Endothelial cell of umbilical vein (primary cell): ENCODE data around the gene PCED1B. TPM values are rescaled to one million over a fixed set of nuclear protein-coding genes. Genes with fewer than 3 reads are reported as not detected.
A peak's percentile ranks its signal among the peaks of the same experiment; 100 is the strongest.

Source experiments
- BruUV-seq: library from RNA; stranded (reverse); fragments of 400-500 nt; replicated peaks from 2 replicates; lab custom pipeline; 2021; lab: Mats Ljungman, UMichigan
- CTCF ChIA-PET: fragments of 300-600, 350-600 bp; sonication (Branson Sonifier 250); formaldehyde crosslinking; loops from one replicate; lab custom pipeline; 2021; ENCODE audit warnings: antibody characterized with exemption, inconsistent platforms; lab: Charles Lee
- POLR2A ChIA-PET: fragments of 300-600, 350-600 bp; sonication (Branson Sonifier 250); formaldehyde crosslinking; loops from one replicate; lab custom pipeline; 2021; ENCODE audit warnings: antibody characterized with exemption, inconsistent platforms; lab: Charles Lee
- DNase-seq: peaks from one replicate; pipeline ENCODE4 v3.0.0-alpha.2; 2011; ENCODE audit warnings: low read depth, low spot score
- FAIRE-seq: peaks from 2 replicates; lab custom pipeline; 2011; peaks lifted over from hg19 to GRCh38; lab: Jason Lieb, UNC
- H2AFZ ChIP-seq: 2 replicates; pipeline ENCODE4 v1.6.0; 2012; ENCODE audit warnings: low read depth, low read length, control low read depth, inconsistent platforms
- H3K27ac ChIP-seq: 2 replicates; pipeline ENCODE4 v1.5.1; 2011; ENCODE audit warnings: low read depth, mild to moderate bottlenecking, control low read depth, low read length, moderate library complexity; ENCODE audit not compliant: insufficient read depth
- H3K27me3 ChIP-seq, 2 experiments: 2 replicates each; pipeline versions ENCODE4 v1.6.0 to v1.6.1; 2011; ENCODE audit warnings: low read length in 2 of 2, mixed read lengths in 1 of 2; ENCODE audit not compliant: control insufficient read depth in 2 of 2, insufficient read depth in 2 of 2
- H3K36me3 ChIP-seq, 2 experiments: 2 replicates in 1 of 2; 3 replicates in 1 of 2; pipeline ENCODE4 v1.5.1; 2011; ENCODE audit warnings: low read length in 2 of 2, mild to moderate bottlenecking in 1 of 2, moderate library complexity in 1 of 2; ENCODE audit not compliant: control insufficient read depth in 2 of 2, insufficient read depth in 2 of 2; ENCODE audit errors: extremely low read depth in 1 of 2
- H3K4me1 ChIP-seq: 3 replicates; pipeline ENCODE4 v1.5.1; 2011; ENCODE audit warnings: mild to moderate bottlenecking, low read length; ENCODE audit not compliant: control insufficient read depth, insufficient read depth; ENCODE audit errors: extremely low read depth
- H3K4me2 ChIP-seq: 2 replicates; pipeline ENCODE4 v1.6.1; 2011; ENCODE audit warnings: low read length, control low read depth, mixed read lengths; ENCODE audit not compliant: insufficient read depth
- H3K4me3 ChIP-seq, 3 experiments: fragments of 200-600 bp in 1 of 3; sonication (generic), shearing (Covaris generic) in 1 of 3; replicated peaks in 1 of 3; 2 replicates each; pipeline ENCODE4 v1.5.1; 2011 to 2016; ENCODE audit warnings: control low read depth in 3 of 3, low read length in 3 of 3, mild to moderate bottlenecking in 2 of 3, inconsistent platforms in 1 of 3, low read depth in 1 of 3, moderate library complexity in 1 of 3; ENCODE audit not compliant: insufficient read depth in 1 of 3
- H3K79me2 ChIP-seq: 2 replicates; pipeline ENCODE4 v1.6.0; 2012; ENCODE audit warnings: low read length, inconsistent platforms; ENCODE audit not compliant: control insufficient read depth, insufficient read depth
- H3K9ac ChIP-seq: replicated peaks from 2 replicates; pipeline ENCODE3; 2011; ENCODE audit warnings: low read length, control low read depth; ENCODE audit not compliant: insufficient read depth; ENCODE audit errors: extremely low read depth
- H3K9me1 ChIP-seq: replicated peaks from 3 replicates; pipeline ENCODE4 v1.6.0; 2011; ENCODE audit warnings: mild to moderate bottlenecking, low read length; ENCODE audit not compliant: control insufficient read depth, insufficient read depth; ENCODE audit errors: extremely low read depth
- H3K9me3 ChIP-seq: replicated peaks from 2 replicates; pipeline ENCODE4 v1.5.1; 2012; ENCODE audit warnings: low read length, inconsistent platforms; ENCODE audit not compliant: control insufficient read depth, insufficient read depth
- H4K20me1 ChIP-seq: replicated peaks from 2 replicates; pipeline ENCODE3; 2011; ENCODE audit warnings: mild to moderate bottlenecking, low read length; ENCODE audit not compliant: control insufficient read depth, insufficient read depth; ENCODE audit errors: extremely low read depth
- CTCF ChIP-seq, 2 donors: IDR thresholded peaks; 1 replicate in 1 of 2; 2 replicates in 1 of 2; pipeline ENCODE4 v1.5.1; 2011; ENCODE audit warnings: low read length in 2 of 2, mild to moderate bottlenecking in 2 of 2, moderate library complexity in 2 of 2, control low read depth in 1 of 2, inconsistent platforms in 1 of 2, low read depth in 1 of 2; ENCODE audit not compliant: insufficient read depth in 1 of 2; ENCODE audit errors: extremely low read depth in 1 of 2
- EZH2 ChIP-seq: IDR thresholded peaks from 2 replicates; pipeline ENCODE4 v1.6.1; 2012; ENCODE audit warnings: borderline replicate concordance, low read depth, mild to moderate bottlenecking, moderate library complexity, low read length, inconsistent platforms; ENCODE audit not compliant: severe bottlenecking
- FOS ChIP-seq: IDR thresholded peaks from 2 replicates; pipeline ENCODE4 v1.6.1; 2011; ENCODE audit warnings: mild to moderate bottlenecking, low read length, moderate library complexity, borderline replicate concordance; ENCODE audit not compliant: insufficient read depth
- GATA2 ChIP-seq: IDR thresholded peaks from 2 replicates; pipeline ENCODE4 v1.7.0; 2011; ENCODE audit warnings: low read depth, mild to moderate bottlenecking, moderate library complexity, mixed read lengths, low read length; ENCODE audit not compliant: insufficient read length, insufficient read depth
- JUN ChIP-seq: IDR thresholded peaks from 2 replicates; pipeline ENCODE4 v1.6.1; 2011; ENCODE audit warnings: borderline replicate concordance, low read depth; ENCODE audit not compliant: insufficient read length, insufficient read depth
- MAX ChIP-seq: IDR thresholded peaks from 2 replicates; pipeline ENCODE4 v1.6.1; 2011; ENCODE audit not compliant: insufficient read depth, insufficient read length
- MYC ChIP-seq: IDR thresholded peaks from one replicate; pipeline ENCODE4 v1.6.1; 2011; ENCODE audit warnings: mild to moderate bottlenecking, low read depth, low read length
- POLR2A ChIP-seq: IDR thresholded peaks from 2 replicates; pipeline ENCODE4 v1.6.1; 2012; ENCODE audit warnings: low read depth, mild to moderate bottlenecking, control low read depth, low read length
- POLR2AphosphoS5 ChIP-seq: IDR thresholded peaks from 2 replicates; pipeline ENCODE4 v1.6.1; 2012; ENCODE audit warnings: low read depth, mild to moderate bottlenecking, control low read depth, low read length, moderate library complexity; ENCODE audit not compliant: insufficient read depth
- dilution Hi-C: fragments of 300-500 bp; cut with MboI; formaldehyde crosslinking; loops from one replicate; pipeline ENCODE4 v1.15.0; 2019; ENCODE audit warnings: low sequenced_read_pairs; ENCODE audit not compliant: extremely low pct_ligation_motif_present
- intact Hi-C: fragments of 100-400 bp; cut with micrococcal nuclease; formaldehyde crosslinking; loops from one replicate; pipeline ENCODE4 v1.10.0; 2022
- polyA plus RNA-seq, 4 experiments: library from polyadenylated mRNA; depleted of rRNA in 3 of 4; stranded (reverse) in 3 of 4; unstranded in 1 of 4; fragments of >200 nt; gene quantifications; 2 replicates each; pipeline versions ENCODE4 v1.2.1 to v1.2.3, GENCODE V29; 2011 to 2012; ENCODE audit warnings: missing spikeins in 1 of 4
- total RNA-seq: library from RNA; stranded (reverse); gene quantifications from 2 replicates; pipeline ENCODE4 v1.2.3, GENCODE V29; 2021

PCED1B gene
- total and polyA plus RNA-seq, 2 donors (not counting 3 experiments of a cell fraction or from before 2014, with no cell fraction given): 1.7 to 2.6 TPM

GRCh38 chr12:47100160-47100559, 20.7 kb downstream of the PCED1B start:
- H3K4me3 ChIP-seq: no peak overlapping the region
- H2AFZ ChIP-seq: no peak overlapping the region
- FAIRE-seq (no peak), DNase-seq (no peak)
- H3K9me3 ChIP-seq: no peaks in the 10 kb centered on the region
- no peaks in the 10 kb centered on the region for H3K27me3 ChIP-seq
- H4K20me1 ChIP-seq: no peaks in the 10 kb centered on the region
- H3K36me3 ChIP-seq: no peaks in the 10 kb centered on the region
- no TSS peak for BruUV-seq
- POLR2A ChIA-PET: no interaction called here
- intact Hi-C loops: no loop called here
- no peaks in the 10 kb centered on the region for H3K9me1 ChIP-seq
- no peak overlapping the region for H3K27ac ChIP-seq
- no peak overlapping the region for H3K4me2 ChIP-seq
- TF ChIP-seq FOS: peak; percentile 58
- no peak for TF ChIP-seq JUN
- dilution Hi-C loops: no loop called here
- peaks cover 13% of the 10 kb centered on the region for H3K4me1 ChIP-seq
- CTCF ChIA-PET: no interaction called here
- H3K9ac ChIP-seq: no peak overlapping the region
- no peaks in the 10 kb centered on the region for H3K79me2 ChIP-seq

- Histone ChIP-seq H3K9me1 (no peaks in the 10 kb centered on the region), H2AFZ (no peak overlapping the region), H3K4me3 (no peak overlapping the region), H3K4me2 (no peak overlapping the region), H3K27me3 (no peaks in the 10 kb centered on the region), H3K79me2 (no peaks in the 10 kb centered on the region), H4K20me1 (no peaks in the 10 kb centered on the region), H3K9ac (no peak overlapping the region), H3K36me3 (no peaks in the 10 kb centered on the region), H3K27ac (no peak overlapping the region), H3K4me1 (no peaks in the 10 kb centered on the region), H3K9me3 (no peaks in the 10 kb centered on the region)
- CTCF ChIA-PET: no interaction called here
- BruUV-seq: no TSS peak
- dilution Hi-C loops: no loop called here
- FAIRE-seq: no peak
- DNase-seq: no peak
- TF ChIP-seq GATA2: no peak
- TF ChIP-seq POLR2A: no peak
- TF ChIP-seq JUN: no peak
- no peak for TF ChIP-seq MYC
- no peak for TF ChIP-seq CTCF (IDR thresholded peaks at IDR 0.05; ENCODE audit: extremely low read depth in 1 of 2, insufficient read depth in 1 of 2, low read depth in 1 of 2, low read length in 2 of 2)
- TF ChIP-seq MAX: no peak
- TF ChIP-seq EZH2: no peak
- TF ChIP-seq POLR2AphosphoS5: no peak
- TF ChIP-seq FOS: no peak
- POLR2A ChIA-PET: no interaction called here
- intact Hi-C loops: no loop called here
Observed at GRCh38 chr12:47102406-47102805, 23.0 kb downstream of the PCED1B start.
